Erythroblast (primary cell): ENCODE data around the gene HS1BP3.

ENCODE experiments used
- GATA1 ChIP-seq: IDR thresholded peaks from 2 replicates; pipeline ENCODE4 v1.6.1; 2011; ENCODE audit warnings: low read depth, mild to moderate bottlenecking, control low read depth, low read length, moderate library complexity
- POLR2A ChIP-seq: IDR thresholded peaks from 2 replicates; pipeline ENCODE4 v1.6.1; 2011; ENCODE audit warnings: mild to moderate bottlenecking, low read length

GRCh38 chr2:20687260-20687832, 36.4 kb upstream of the HS1BP3 start:
- no peak for TF ChIP-seq POLR2A
- no peak for TF ChIP-seq GATA1
